ENCODE results near the gene SSTR4. TPM values are rescaled to one million over a fixed set of nuclear protein-coding genes. Genes with fewer than 3 reads are reported as not detected.
"Not testable (repeated sequence)": the region's sequence is repeated elsewhere in the genome, so short reads cannot be mapped to it uniquely, and the experiment has no call there.

The SSTR4 gene
- total RNA-seq, 1 experiment from 2014 or later: not detected

- DNase-seq (ENCODE audit: low read depth in 1 of 2, low spot score in 2 of 2): no peak
Measured at GRCh38 chr20:23023621-23024177, 11.4 kb upstream of the SSTR4 start.

GRCh38 chr20:23024701-23025100, 10.4 kb upstream of the SSTR4 start:
- peaks cover 5% of the 10 kb centered on the region for H3K4me1 ChIP-seq (replicated peaks)
- H3K4me3 ChIP-seq: no peak overlapping the region
- DNase-seq (ENCODE audit: low read depth in 1 of 2, low spot score in 2 of 2): no peak
- H3K27me3 ChIP-seq (replicated peaks): no peaks in the 10 kb centered on the region; the same call in 1 of the 2 replicates
- H3K9me3 ChIP-seq (replicated peaks): no peaks in the 10 kb centered on the region
- no peak overlapping the region for H3K27ac ChIP-seq
- no peaks in the 10 kb centered on the region for H3K36me3 ChIP-seq

More at GRCh38 chr20:23023621-23024177, 11.4 kb upstream of the SSTR4 start:
- Histone ChIP-seq H3K27ac (no peak overlapping the region), H3K4me3 (no peak overlapping the region), H3K27me3 (replicated peaks) (no peaks in the 10 kb centered on the region; the same call in 1 of the 2 replicates), H3K4me1 (replicated peaks) (peaks cover 5% of the 10 kb centered on the region), H3K9me3 (replicated peaks) (no peaks in the 10 kb centered on the region), H3K36me3 (no peaks in the 10 kb centered on the region)

- not testable (repeated sequence) for H3K36me3 ChIP-seq; H3K27ac ChIP-seq; H3K4me1 ChIP-seq (replicated peaks); H3K4me3 ChIP-seq; H3K27me3 ChIP-seq (replicated peaks); H3K9me3 ChIP-seq (replicated peaks); DNase-seq (ENCODE audit: low read depth in 1 of 2, low spot score in 2 of 2)
Measured at GRCh38 chr20:23025503-23025902, 9.6 kb upstream of the SSTR4 start.

GRCh38 chr20:23027721-23028120, 7.4 kb upstream of the SSTR4 start:
- no peaks in the 10 kb centered on the region for H3K9me3 ChIP-seq (replicated peaks)
- DNase-seq (ENCODE audit: low read depth in 1 of 2, low spot score in 2 of 2): no peak
- H3K4me3 ChIP-seq: no peak overlapping the region
- H3K36me3 ChIP-seq: no peaks in the 10 kb centered on the region
- H3K27ac ChIP-seq: no peak overlapping the region
- peaks cover 5% of the 10 kb centered on the region for H3K4me1 ChIP-seq (replicated peaks)
- H3K27me3 ChIP-seq (replicated peaks): no peaks in the 10 kb centered on the region; the same call in 1 of the 2 replicates

GRCh38 chr20:23028392-23028791, 6.7 kb upstream of the SSTR4 start:
- no peak for DNase-seq (ENCODE audit: low read depth in 1 of 2, low spot score in 2 of 2)
- Histone ChIP-seq H3K27ac (no peak overlapping the region), H3K27me3 (replicated peaks) (no peaks in the 10 kb centered on the region; the same call in 1 of the 2 replicates)

GRCh38 chr20:23029324-23029723, 5.8 kb upstream of the SSTR4 start:
- no peak for DNase-seq (ENCODE audit: low read depth in 1 of 2, low spot score in 2 of 2)
- H3K27ac ChIP-seq: no peak overlapping the region
- no peaks in the 10 kb centered on the region for H3K9me3 ChIP-seq (replicated peaks)
- no peaks in the 10 kb centered on the region for H3K36me3 ChIP-seq
- H3K4me3 ChIP-seq: no peak overlapping the region
- H3K27me3 ChIP-seq (replicated peaks): peaks cover 6% of the 10 kb centered on the region
- H3K4me1 ChIP-seq (replicated peaks): no peaks in the 10 kb centered on the region

More at GRCh38 chr20:23028392-23028791, 6.7 kb upstream of the SSTR4 start:
- H3K4me1 ChIP-seq (replicated peaks): peaks cover 5% of the 10 kb centered on the region
- H3K9me3 ChIP-seq (replicated peaks): no peaks in the 10 kb centered on the region
- no peak overlapping the region for H3K4me3 ChIP-seq
- H3K36me3 ChIP-seq: no peaks in the 10 kb centered on the region

GRCh38 chr20:23031346-23031745, 3.8 kb upstream of the SSTR4 start:
- no peak overlapping the region for H3K4me3 ChIP-seq
- DNase-seq (ENCODE audit: low read depth in 1 of 2, low spot score in 2 of 2): no peak
- no peaks in the 10 kb centered on the region for H3K4me1 ChIP-seq (replicated peaks)
- no peak overlapping the region for H3K27ac ChIP-seq
- no peaks in the 10 kb centered on the region for H3K36me3 ChIP-seq
- H3K9me3 ChIP-seq (replicated peaks): no peaks in the 10 kb centered on the region
- peaks cover 20% of the 10 kb centered on the region for H3K27me3 ChIP-seq (replicated peaks)

GRCh38 chr20:23032056-23032749, 2.9 kb upstream of the SSTR4 start:
- H3K27ac ChIP-seq: no peak overlapping the region
- H3K9me3 ChIP-seq (replicated peaks): no peaks in the 10 kb centered on the region
- no peak overlapping the region for H3K4me3 ChIP-seq
- H3K36me3 ChIP-seq: no peaks in the 10 kb centered on the region
- no peak for DNase-seq (ENCODE audit: low read depth in 1 of 2, low spot score in 2 of 2)
- H3K4me1 ChIP-seq (replicated peaks): no peaks in the 10 kb centered on the region
- peaks cover 20% of the 10 kb centered on the region for H3K27me3 ChIP-seq (replicated peaks)

GRCh38 chr20:23032750-23033078, 2.4 kb upstream of the SSTR4 start:
- no peaks in the 10 kb centered on the region for H3K36me3 ChIP-seq
- no peaks in the 10 kb centered on the region for H3K4me1 ChIP-seq (replicated peaks)
- H3K4me3 ChIP-seq: no peak overlapping the region
- no peak overlapping the region for H3K27ac ChIP-seq
- peaks cover 24% of the 10 kb centered on the region for H3K27me3 ChIP-seq (replicated peaks)
- DNase-seq (ENCODE audit: low read depth in 1 of 2, low spot score in 2 of 2): no peak
- no peaks in the 10 kb centered on the region for H3K9me3 ChIP-seq (replicated peaks)

GRCh38 chr20:23033918-23034317, 1.2 kb upstream of the SSTR4 start:
- Histone ChIP-seq H3K36me3 (no peaks in the 10 kb centered on the region), H3K4me1 (replicated peaks) (no peaks in the 10 kb centered on the region), H3K9me3 (replicated peaks) (no peaks in the 10 kb centered on the region), H3K27me3 (replicated peaks) (peaks cover 25% of the 10 kb centered on the region), H3K27ac (no peak overlapping the region), H3K4me3 (no peak overlapping the region)
- no peak for DNase-seq (ENCODE audit: low read depth in 1 of 2, low spot score in 2 of 2)

- no peak for DNase-seq (ENCODE audit: low read depth in 1 of 2, low spot score in 2 of 2)
- Histone ChIP-seq H3K4me1 (replicated peaks) (no peaks in the 10 kb centered on the region), H3K4me3 (no peak overlapping the region), H3K27me3 (replicated peaks) (peaks cover 25% of the 10 kb centered on the region), H3K9me3 (replicated peaks) (no peaks in the 10 kb centered on the region), H3K36me3 (no peaks in the 10 kb centered on the region), H3K27ac (no peak overlapping the region)
Measured at GRCh38 chr20:23035731-23036130, 619 bp downstream of the SSTR4 start.

GRCh38 chr20:23036371-23036770, 1.3 kb downstream of the SSTR4 start:
- no peak overlapping the region for H3K4me3 ChIP-seq
- DNase-seq (ENCODE audit: low read depth in 1 of 2, low spot score in 2 of 2): no peak
- H3K4me1 ChIP-seq (replicated peaks): no peaks in the 10 kb centered on the region
- no peak overlapping the region for H3K27ac ChIP-seq
- no peaks in the 10 kb centered on the region for H3K36me3 ChIP-seq
- H3K27me3 ChIP-seq (replicated peaks): peaks cover 25% of the 10 kb centered on the region
- no peaks in the 10 kb centered on the region for H3K9me3 ChIP-seq (replicated peaks)

GRCh38 chr20:23037017-23037481, 1.9 kb downstream of the SSTR4 start:
- Histone ChIP-seq H3K27ac (no peak overlapping the region), H3K4me3 (no peak overlapping the region), H3K4me1 (replicated peaks) (no peaks in the 10 kb centered on the region), H3K9me3 (replicated peaks) (no peaks in the 10 kb centered on the region), H3K27me3 (replicated peaks) (peaks cover 28% of the 10 kb centered on the region), H3K36me3 (no peaks in the 10 kb centered on the region)
- DNase-seq (ENCODE audit: low read depth in 1 of 2, low spot score in 2 of 2): no peak

GRCh38 chr20:23039136-23039875, 4.2 kb downstream of the SSTR4 start:
- Histone ChIP-seq H3K27ac (no peak overlapping the region), H3K9me3 (replicated peaks) (no peaks in the 10 kb centered on the region), H3K4me3 (no peak overlapping the region), H3K36me3 (no peaks in the 10 kb centered on the region), H3K4me1 (replicated peaks) (no peaks in the 10 kb centered on the region), H3K27me3 (replicated peaks) (peaks cover 25% of the 10 kb centered on the region)
- no peak for DNase-seq (ENCODE audit: low read depth in 1 of 2, low spot score in 2 of 2)
